CD1c-positive myeloid dendritic cell (primary cell): ENCODE data around the gene DCST2.

Experiments
- DNase-seq: peaks from one replicate; pipeline ENCODE4 v3.0.0-alpha.2; 2016; ENCODE audit errors: extremely low spot score

Gene DCST2

DNA sequence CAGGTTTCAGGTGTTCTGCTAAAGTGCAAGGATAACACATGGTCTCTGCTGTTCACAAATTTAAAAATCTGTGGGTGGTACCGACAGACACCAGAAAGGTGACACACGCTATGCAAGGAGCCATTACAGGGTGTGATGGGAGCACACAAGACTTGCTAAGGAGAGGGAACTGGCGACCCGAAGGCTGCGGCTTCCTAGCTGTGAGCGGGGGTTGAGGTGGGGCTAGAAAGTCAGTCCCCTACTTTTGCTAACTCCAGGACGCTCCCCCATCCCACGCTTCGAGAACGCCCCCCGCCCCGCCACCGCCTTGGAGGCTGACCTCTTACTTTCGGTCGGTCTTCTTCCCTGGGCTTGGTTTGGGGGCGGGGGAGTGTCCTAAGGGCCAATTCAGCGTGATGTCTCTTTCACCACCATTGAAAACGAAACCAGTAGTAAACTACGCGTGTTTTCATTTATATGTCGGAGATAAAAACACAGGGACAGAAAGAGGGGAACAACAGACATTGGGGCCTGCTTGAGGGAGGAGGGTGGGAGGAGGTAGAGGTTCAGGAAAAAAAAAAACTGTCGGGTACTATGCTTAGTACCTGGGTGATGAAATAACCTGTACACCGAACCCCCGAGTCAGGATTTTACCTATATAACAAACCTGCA lies 58.0 kb downstream of the DCST2 start:
- DNase-seq: peak; percentile 73

DNA sequence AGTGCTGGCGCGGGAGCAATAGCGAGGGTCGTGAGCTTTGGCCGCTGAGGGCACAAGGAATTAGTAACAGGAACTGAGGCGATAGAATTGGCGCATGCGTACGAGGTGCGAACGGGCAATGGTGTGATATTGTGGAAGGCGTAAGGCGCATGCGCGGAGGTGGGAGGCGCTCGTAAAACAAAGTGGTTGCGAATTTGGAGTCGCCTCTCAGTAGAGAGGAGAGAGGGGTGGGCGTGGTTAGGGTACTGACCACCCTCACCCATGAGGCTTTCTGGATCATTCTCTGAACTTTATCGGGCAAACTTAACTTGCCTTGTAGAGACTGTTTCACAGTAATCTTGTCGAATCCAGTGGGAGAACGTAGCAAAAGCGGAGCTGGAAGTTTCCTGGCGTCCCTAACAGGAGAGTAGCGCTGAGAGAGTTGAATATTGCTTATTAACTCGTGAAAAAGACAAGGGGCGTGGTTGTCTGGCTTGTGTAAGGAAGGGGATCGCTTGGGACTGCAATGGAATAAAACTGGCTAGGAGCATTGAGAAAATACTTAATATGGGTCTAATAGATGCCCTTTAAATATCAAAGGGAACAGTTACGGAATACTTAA lies 58.7 kb downstream of the DCST2 start:
- DNase-seq: peak; percentile 99

- DNase-seq: peak; percentile 100
These were observed 59.3 kb downstream of the DCST2 start, which contains the start of gene CKS1B for GRCh38 chr1:154974102-154974807. Gene CKS1B, plus strand, starts transcription at chr1:154974681. Its CDS starts 65 bp downstream, at chr1:154974746.

GRCh38 chr1:154973344-154974101 lies 60.1 kb downstream of the DCST2 start:
- DNase-seq: peak; percentile 96

DNA sequence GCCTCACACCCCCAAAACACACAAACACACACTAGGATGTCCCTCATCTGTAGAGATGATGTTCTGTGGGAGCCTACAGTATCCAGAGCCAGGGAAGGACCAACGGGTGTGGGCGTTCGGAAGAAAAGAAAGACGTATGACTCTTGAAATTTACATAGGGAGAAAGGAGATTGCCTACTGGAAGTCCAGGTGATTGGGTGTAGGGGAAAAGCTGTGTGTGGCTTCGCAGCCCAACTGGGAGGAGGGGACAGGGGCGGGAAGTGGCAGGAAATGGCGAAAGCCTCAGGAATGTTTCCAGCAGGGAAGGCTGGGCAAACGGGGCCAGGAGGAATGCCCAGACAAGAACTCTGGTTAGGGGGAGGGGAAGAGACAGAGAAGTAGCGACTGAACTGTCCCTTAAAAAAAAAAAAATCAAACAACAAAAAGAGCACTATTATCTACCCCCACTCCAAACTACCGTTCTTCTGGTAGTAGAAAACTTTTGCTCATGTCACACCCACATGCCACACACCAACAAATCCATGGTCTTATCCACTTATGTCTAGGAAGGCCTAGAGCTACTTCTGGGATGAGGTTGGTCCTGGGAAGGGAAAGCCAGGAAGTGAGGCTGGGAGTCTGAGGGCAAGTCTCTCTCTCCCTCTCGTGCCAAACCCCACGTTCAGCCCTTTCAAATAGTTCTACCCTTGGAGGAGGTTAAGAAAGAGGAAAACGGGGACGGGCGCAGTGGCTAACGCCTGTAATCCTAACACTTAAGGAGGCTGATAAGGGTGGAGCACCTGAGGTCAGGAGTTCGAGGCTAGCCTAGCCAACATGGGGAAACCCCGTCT lies 60.9 kb downstream of the DCST2 start:
- no peak for DNase-seq

- no peak for DNase-seq
These were observed 61.4 kb downstream of the DCST2 start for GRCh38 chr1:154972213-154972516.

DNA sequence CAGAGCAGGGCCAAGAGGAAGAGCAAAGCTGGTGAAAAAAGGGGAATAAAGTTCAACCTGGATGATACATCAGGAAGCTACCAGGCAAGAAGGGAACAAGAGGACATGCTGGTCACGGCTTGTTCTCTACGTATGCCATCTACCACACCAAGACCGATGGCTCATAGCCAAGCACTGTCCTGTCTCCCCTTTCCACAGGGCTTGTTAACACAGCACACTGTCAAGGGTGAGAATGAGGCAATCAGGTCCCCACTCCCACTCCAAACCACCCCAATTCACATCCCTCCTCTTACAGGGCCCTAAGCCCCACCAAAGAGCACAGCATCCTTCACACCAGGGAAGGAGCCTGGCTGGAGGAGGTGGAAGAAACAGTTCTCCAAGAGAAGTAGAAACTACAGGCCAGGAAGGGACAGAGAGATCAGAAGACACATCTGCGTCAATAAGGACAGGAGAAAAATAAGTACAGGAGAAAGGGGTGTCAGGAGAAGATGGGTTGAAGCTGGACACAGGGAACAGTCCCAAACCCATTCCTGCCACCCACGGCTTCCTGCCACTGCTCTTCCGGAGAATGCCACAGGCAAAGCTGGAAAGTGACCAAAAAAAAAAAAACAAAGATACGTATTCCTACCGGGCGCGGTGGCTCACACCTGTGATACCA lies 62.1 kb downstream of the DCST2 start:
- DNase-seq: peak; percentile 65

DNA sequence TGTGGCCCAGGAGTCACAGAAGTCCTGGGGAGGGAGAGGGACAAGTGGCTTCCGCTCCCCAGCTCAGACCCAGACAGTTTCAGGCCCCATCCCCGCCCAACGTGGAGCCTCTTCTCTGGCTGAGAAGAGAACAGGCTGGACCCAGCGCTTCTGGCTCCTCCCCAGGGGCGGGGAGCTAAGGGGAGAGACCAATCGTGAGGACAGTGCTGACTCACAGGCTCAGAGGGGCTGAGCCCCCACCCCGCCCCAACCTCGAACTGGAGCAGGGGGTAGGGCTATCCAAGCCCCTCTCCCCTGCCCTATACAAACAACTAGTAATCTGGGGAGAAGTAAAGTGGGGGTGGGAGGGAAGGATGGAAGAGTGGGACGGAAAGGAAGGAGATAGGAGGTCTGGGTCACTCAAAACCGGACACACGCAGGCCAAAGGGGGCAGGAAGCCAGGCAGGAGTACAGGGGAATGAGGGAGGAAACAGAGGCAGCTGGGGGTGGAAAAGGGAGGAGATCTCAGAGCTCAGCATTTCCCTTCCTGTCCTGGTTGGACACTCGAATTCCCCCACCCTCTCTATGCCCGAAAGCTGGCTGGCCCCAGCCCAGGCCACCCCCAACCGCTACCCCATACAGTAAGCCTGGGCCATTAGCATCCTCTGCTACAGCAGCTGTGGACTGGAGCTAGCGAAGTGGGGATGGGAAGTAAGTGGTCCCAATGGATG lies 62.8 kb downstream of the DCST2 start, which contains the start of gene SHC1:
Gene SHC1 (minus strand): TSS at position 117 of the 710 bp plus-strand sequence. CDS start 221 bp downstream, outside the sequence.
- DNase-seq: peak; percentile 58

DNA sequence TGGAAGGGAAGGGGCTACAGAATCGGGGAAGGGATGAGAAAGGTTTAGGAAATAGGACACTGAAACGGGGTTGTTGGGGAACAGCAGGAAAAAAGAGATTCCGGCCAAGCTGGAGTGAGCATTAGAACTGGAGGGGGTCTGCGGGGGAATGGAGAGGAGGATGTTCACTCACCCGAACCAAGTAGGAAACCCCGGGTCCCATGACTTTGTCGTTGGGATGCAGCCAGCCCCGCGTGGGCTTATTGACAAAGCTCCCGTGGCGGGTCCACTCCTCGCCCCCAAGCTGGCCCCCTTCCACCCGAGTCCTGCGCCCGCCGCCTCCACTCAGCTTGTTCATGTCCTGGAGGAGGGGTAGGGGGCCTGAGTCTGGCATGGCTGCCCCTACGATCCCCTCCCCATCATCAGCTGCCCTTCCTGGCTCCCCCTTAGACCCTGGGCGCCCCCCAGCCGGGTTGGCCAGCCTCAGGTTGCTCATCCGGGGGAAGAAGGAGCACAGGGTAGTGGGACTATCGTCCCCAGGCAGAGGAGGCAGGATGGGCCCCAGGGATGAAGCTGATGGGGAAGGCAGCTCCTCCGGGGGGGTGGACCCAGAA lies 63.6 kb downstream of the DCST2 start:
- no peak for DNase-seq

GRCh38 chr1:154969246-154969645 lies 64.3 kb downstream of the DCST2 start:
- DNase-seq: no peak

DNA sequence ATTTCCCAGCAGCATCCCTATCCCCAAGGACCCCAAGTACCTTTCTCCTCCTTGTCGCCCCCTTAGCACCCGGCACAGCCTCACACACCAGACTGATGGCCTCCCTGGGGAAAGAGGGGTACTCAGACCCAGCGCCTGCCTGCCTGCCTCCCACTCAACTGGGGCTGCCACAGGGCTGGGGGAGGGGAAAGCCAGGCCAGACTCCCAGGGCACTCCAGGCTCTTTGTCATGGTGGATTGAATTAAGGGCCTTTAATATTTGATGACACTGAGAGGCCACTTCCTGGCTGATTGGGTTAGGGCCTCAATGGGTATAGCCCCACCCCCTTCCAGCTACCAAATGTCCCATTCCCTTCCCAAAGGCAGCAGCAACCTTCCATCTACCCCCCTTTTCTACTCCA lies 64.8 kb downstream of the DCST2 start:
- no peak for DNase-seq
